ENCODE measurements around the gene CD244. TPM values are rescaled to one million over a fixed set of nuclear protein-coding genes. Genes with fewer than 3 reads are reported as not detected.

CD244 gene
- polyA plus RNA-seq, 1 donor from 2014 or later: not detected

DNA sequence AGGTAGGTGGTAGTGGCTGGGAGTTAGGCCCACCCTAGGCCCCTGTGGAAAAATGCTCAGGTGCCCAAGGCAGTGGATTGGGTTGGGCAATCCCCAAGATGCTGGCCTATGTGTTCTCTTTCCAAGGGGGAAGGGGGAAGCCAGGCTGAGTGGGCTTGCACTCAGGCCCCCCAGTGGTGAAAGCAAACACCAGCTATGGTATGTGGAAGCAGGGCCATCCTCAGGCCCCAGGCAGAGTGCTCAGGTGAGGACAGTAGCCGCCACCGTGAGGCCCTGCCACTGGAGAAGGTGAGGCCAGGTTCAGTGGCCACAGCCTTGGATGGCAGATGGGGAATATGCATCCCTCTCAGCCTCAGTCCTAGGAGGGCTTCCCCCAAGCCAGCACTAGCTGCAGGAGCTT is 54.9 kb downstream of the CD244 start:
- no peak for TF ChIP-seq SMC3 (conservative IDR thresholded peaks at IDR 0.05; ENCODE audit: poor library complexity)
- TF ChIP-seq, protein P1, sequence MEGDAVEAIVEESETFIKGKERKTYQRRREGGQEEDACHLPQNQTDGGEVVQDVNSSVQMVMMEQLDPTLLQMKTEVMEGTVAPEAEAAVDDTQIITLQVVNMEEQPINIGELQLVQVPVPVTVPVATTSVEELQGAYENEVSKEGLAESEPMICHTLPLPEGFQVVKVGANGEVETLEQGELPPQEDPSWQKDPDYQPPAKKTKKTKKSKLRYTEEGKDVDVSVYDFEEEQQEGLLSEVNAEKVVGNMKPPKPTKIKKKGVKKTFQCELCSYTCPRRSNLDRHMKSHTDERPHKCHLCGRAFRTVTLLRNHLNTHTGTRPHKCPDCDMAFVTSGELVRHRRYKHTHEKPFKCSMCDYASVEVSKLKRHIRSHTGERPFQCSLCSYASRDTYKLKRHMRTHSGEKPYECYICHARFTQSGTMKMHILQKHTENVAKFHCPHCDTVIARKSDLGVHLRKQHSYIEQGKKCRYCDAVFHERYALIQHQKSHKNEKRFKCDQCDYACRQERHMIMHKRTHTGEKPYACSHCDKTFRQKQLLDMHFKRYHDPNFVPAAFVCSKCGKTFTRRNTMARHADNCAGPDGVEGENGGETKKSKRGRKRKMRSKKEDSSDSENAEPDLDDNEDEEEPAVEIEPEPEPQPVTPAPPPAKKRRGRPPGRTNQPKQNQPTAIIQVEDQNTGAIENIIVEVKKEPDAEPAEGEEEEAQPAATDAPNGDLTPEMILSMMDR (IDR thresholded peaks at IDR 0.05; ENCODE audit: poor library complexity, severe bottlenecking): no peak
- TF ChIP-seq RAD21 (conservative IDR thresholded peaks at IDR 0.05): no peak
- TF ChIP-seq MXI1 (conservative IDR thresholded peaks at IDR 0.05; ENCODE audit: poor library complexity, severe bottlenecking): no peak
- Histone ChIP-seq H3K27me3 (ENCODE audit: insufficient read depth, low read depth, low read length) (no peaks in the 10 kb centered on the region), H3K9ac (ENCODE audit: low read length) (no peak overlapping the region), H3K9me2 (ENCODE audit: insufficient read depth, low read length) (no peaks in the 10 kb centered on the region), H3K4me2 (ENCODE audit: low read length) (no peak overlapping the region), H2AFZ (ENCODE audit: low read depth, low read length) (no peak overlapping the region), H3K79me2 (replicated peaks; ENCODE audit: insufficient read depth, low read length) (no peaks in the 10 kb centered on the region), H3F3A (ENCODE audit: insufficient read depth, low read length, poor library complexity, severe bottlenecking) (no peaks in the 10 kb centered on the region), H4K20me1 (ENCODE audit: insufficient read depth) (no peaks in the 10 kb centered on the region), H3K36me3 (ENCODE audit: insufficient read depth, low read length) (no peaks in the 10 kb centered on the region), H3K9me3 (ENCODE audit: low read length) (no peaks in the 10 kb centered on the region), H3K27ac (ENCODE audit: low read length) (no peak overlapping the region), H3K4me3 (ENCODE audit: low read length) (no peak overlapping the region)

DNA sequence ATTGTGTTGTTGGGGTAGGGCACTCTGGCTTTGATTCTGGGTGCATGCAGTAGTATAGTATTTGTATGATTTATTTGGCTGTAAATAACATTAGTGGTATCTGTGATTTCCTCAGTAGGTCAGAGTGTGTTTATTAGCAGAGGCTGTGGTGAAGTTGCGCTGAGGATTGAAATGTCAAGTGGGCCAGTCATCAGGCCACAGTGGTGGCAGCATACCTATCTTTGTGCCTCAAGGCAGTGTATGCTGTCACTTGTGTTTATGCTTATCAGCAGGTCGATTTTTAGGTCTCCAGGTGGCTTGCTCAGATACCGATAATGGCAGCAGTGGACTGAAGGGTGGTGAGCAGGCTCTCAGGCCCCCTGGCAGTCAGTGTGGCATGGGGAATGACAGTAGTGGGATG is 55.4 kb downstream of the CD244 start:
- Histone ChIP-seq H3K4me3 (ENCODE audit: low read length) (no peak overlapping the region), H3K9me3 (ENCODE audit: low read length) (no peaks in the 10 kb centered on the region), H4K20me1 (ENCODE audit: insufficient read depth) (no peaks in the 10 kb centered on the region), H3K79me2 (replicated peaks; ENCODE audit: insufficient read depth, low read length) (no peaks in the 10 kb centered on the region), H3K9ac (ENCODE audit: low read length) (no peak overlapping the region), H3K36me3 (ENCODE audit: insufficient read depth, low read length) (no peaks in the 10 kb centered on the region), H3K27ac (ENCODE audit: low read length) (no peak overlapping the region), H3K27me3 (ENCODE audit: insufficient read depth, low read depth, low read length) (no peaks in the 10 kb centered on the region), H3F3A (ENCODE audit: insufficient read depth, low read length, poor library complexity, severe bottlenecking) (no peaks in the 10 kb centered on the region), H2AFZ (ENCODE audit: low read depth, low read length) (no peak overlapping the region), H3K4me2 (ENCODE audit: low read length) (no peak overlapping the region), H3K9me2 (ENCODE audit: insufficient read depth, low read length) (no peaks in the 10 kb centered on the region)
- TF ChIP-seq SMC3 (conservative IDR thresholded peaks at IDR 0.05; ENCODE audit: poor library complexity) (no peak), EZH2 (IDR thresholded peaks at IDR 0.05; ENCODE audit: borderline replicate concordance, insufficient read depth, low read length, poor library complexity, severe bottlenecking) (no peak), POLR2AphosphoS5 (IDR thresholded peaks at IDR 0.05) (no peak), MXI1 (conservative IDR thresholded peaks at IDR 0.05; ENCODE audit: poor library complexity, severe bottlenecking) (no peak), TAF1 (IDR thresholded peaks at IDR 0.05; ENCODE audit: low read depth) (no peak), EP300 (conservative IDR thresholded peaks at IDR 0.05; ENCODE audit: poor library complexity, severe bottlenecking) (no peak), RAD21 (conservative IDR thresholded peaks at IDR 0.05) (no peak)
- TF ChIP-seq, protein P1 (IDR thresholded peaks at IDR 0.05; ENCODE audit: poor library complexity, severe bottlenecking): no peak
- TF ChIP-seq, protein P2, sequence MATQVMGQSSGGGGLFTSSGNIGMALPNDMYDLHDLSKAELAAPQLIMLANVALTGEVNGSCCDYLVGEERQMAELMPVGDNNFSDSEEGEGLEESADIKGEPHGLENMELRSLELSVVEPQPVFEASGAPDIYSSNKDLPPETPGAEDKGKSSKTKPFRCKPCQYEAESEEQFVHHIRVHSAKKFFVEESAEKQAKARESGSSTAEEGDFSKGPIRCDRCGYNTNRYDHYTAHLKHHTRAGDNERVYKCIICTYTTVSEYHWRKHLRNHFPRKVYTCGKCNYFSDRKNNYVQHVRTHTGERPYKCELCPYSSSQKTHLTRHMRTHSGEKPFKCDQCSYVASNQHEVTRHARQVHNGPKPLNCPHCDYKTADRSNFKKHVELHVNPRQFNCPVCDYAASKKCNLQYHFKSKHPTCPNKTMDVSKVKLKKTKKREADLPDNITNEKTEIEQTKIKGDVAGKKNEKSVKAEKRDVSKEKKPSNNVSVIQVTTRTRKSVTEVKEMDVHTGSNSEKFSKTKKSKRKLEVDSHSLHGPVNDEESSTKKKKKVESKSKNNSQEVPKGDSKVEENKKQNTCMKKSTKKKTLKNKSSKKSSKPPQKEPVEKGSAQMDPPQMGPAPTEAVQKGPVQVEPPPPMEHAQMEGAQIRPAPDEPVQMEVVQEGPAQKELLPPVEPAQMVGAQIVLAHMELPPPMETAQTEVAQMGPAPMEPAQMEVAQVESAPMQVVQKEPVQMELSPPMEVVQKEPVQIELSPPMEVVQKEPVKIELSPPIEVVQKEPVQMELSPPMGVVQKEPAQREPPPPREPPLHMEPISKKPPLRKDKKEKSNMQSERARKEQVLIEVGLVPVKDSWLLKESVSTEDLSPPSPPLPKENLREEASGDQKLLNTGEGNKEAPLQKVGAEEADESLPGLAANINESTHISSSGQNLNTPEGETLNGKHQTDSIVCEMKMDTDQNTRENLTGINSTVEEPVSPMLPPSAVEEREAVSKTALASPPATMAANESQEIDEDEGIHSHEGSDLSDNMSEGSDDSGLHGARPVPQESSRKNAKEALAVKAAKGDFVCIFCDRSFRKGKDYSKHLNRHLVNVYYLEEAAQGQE (IDR thresholded peaks at IDR 0.05; ENCODE audit: borderline replicate concordance): no peak

All from neural cell (in vitro differentiated cells).